Chondrocyte (in vitro differentiated cells): ENCODE data around the gene ZNF598. TPM values are rescaled to one million over a fixed set of nuclear protein-coding genes. Genes with fewer than 3 reads are reported as not detected.

Experiments used
- DNase-seq: peaks from one replicate; pipeline ENCODE4 v3.0.0; 2021; ENCODE audit warnings: mixed read lengths, low spot score
- H3K27ac Mint-ChIP-seq: one replicate; pipeline ENCODE4 v1.8.0; 2021; ENCODE audit warnings: mild to moderate bottlenecking, moderate library complexity, mixed read lengths; ENCODE audit not compliant: unreplicated experiment
- H3K27me3 Mint-ChIP-seq: 2 replicates; pipeline ENCODE4 v1.8.0; 2021; ENCODE audit warnings: low read depth, mixed read lengths
- H3K36me3 Mint-ChIP-seq: 2 replicates; pipeline ENCODE4 v1.8.0; 2021; ENCODE audit warnings: low read depth, mixed read lengths
- H3K4me1 Mint-ChIP-seq: 2 replicates; pipeline ENCODE4 v1.8.0; 2021; ENCODE audit warnings: low read depth, mild to moderate bottlenecking, mixed read lengths
- H3K4me3 Mint-ChIP-seq: one replicate; pipeline ENCODE4 v1.8.0; 2021; ENCODE audit warnings: mild to moderate bottlenecking, moderate library complexity, mixed read lengths; ENCODE audit not compliant: unreplicated experiment
- H3K9me3 Mint-ChIP-seq: 2 replicates; pipeline ENCODE4 v1.8.0; 2021; ENCODE audit warnings: low read depth, mixed read lengths
- total RNA-seq: library from RNA; stranded (reverse); gene quantifications from 3 replicates; pipeline ENCODE4 v1.2.1, GENCODE V29; 2021
- TF ChIP-seq, protein P1 (sequence below): fragments of 200-600 bp; sonication (generic); IDR thresholded peaks from 2 replicates; pipeline ENCODE4 v1.5.0; 2021; ENCODE audit warnings: antibody characterized with exemption, mild to moderate bottlenecking, moderate library complexity

The ZNF598 gene
- total RNA-seq, 1 donor from 2014 or later: 41.7 TPM

DNA sequence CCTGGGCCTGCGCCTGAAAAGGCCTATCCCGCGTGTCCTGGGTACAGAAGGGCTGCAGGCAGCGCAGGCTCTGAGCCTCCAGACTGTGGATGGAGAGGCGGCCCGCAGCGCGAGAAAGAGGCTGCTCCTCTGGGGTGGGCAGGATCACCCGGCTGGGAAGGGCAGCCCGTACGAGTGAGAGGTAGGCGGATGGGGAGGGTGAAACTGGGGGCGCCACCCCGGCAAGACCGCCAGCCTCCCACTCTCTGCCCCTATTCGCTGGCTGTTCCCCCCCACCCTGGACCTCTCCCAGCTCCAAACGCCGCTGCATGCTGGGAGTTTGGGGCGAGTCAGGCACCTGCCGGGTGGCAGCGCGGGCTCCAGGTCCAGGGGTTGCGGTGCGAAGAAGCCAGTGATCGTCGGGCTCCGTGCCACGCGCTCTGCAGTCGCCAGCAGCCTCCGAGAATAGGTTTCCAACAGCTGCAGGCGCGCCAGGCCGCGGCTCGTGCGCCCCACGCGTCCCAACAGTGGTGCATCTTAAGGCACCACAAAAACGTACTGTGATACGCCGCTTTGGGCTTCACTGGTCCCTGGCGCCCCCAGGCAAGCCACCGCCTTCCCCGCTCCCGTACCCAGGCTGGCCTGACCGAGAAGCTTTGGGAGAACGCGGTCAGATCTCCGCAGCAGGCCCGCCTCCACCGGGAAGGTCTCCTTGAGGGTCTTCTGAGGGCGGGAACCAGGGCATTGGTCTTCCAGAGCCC is 29.4 kb downstream of the ZNF598 start:
- no peak overlapping the region for H3K27ac Mint-ChIP-seq
- H3K27me3 Mint-ChIP-seq: no peaks in the 10 kb centered on the region

DNA sequence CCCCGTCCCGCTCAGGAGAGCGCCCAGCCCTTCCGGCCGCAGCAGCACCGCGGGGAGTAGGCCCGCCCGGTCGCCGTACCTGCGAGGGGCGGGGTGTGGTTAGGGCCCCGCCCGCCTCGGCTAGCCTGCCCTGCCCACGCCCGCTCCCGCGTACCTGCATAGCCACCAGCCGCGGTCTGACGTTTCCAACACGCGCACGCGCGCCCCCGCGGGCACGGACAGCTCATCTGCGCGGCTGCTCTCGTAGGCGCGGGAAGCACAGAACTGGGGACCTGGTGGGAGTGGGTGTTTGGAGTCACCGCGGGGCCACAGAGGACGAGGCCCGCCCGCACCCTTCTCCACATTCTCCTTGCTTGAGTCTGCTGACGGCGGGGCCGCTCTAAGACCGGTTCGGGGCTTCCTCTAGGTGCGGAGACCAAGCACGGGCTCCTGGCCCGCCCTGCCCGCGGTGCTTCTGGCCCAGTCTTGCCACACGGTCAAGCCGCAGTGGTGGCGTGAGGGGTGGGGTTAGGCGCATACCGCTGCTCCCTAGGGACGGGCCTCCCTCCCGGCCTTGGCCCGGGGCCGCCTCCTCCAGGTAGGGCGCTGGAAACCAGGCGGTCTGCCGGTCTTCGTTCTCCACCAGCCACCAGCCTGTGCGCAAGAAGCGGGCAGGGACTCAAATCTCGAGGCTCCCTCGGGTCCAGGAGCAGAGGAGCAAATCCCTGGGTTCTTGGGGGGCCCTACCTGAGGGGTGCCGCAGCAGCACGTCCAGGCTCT is 30.2 kb downstream of the ZNF598 start:
- H3K4me1 Mint-ChIP-seq: peaks cover 3% of the 10 kb centered on the region
- H3K27me3 Mint-ChIP-seq: no peaks in the 10 kb centered on the region
- TF ChIP-seq, protein P1, sequence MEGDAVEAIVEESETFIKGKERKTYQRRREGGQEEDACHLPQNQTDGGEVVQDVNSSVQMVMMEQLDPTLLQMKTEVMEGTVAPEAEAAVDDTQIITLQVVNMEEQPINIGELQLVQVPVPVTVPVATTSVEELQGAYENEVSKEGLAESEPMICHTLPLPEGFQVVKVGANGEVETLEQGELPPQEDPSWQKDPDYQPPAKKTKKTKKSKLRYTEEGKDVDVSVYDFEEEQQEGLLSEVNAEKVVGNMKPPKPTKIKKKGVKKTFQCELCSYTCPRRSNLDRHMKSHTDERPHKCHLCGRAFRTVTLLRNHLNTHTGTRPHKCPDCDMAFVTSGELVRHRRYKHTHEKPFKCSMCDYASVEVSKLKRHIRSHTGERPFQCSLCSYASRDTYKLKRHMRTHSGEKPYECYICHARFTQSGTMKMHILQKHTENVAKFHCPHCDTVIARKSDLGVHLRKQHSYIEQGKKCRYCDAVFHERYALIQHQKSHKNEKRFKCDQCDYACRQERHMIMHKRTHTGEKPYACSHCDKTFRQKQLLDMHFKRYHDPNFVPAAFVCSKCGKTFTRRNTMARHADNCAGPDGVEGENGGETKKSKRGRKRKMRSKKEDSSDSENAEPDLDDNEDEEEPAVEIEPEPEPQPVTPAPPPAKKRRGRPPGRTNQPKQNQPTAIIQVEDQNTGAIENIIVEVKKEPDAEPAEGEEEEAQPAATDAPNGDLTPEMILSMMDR: no peak
- peaks cover 16% of the 10 kb centered on the region for H3K36me3 Mint-ChIP-seq
- H3K27ac Mint-ChIP-seq: no peak overlapping the region
- H3K9me3 Mint-ChIP-seq: no peaks in the 10 kb centered on the region
- no peak overlapping the region for H3K4me3 Mint-ChIP-seq
- no peak for DNase-seq

More for the DNA sequence above, 29.4 kb downstream of the ZNF598 start:
- Mint-ChIP-seq H3K36me3 (peaks cover 12% of the 10 kb centered on the region), H3K4me3 (no peak overlapping the region), H3K9me3 (no peaks in the 10 kb centered on the region), H3K4me1 (peaks cover 11% of the 10 kb centered on the region)
- TF ChIP-seq, protein P1: no peak
- no peak for DNase-seq

DNA sequence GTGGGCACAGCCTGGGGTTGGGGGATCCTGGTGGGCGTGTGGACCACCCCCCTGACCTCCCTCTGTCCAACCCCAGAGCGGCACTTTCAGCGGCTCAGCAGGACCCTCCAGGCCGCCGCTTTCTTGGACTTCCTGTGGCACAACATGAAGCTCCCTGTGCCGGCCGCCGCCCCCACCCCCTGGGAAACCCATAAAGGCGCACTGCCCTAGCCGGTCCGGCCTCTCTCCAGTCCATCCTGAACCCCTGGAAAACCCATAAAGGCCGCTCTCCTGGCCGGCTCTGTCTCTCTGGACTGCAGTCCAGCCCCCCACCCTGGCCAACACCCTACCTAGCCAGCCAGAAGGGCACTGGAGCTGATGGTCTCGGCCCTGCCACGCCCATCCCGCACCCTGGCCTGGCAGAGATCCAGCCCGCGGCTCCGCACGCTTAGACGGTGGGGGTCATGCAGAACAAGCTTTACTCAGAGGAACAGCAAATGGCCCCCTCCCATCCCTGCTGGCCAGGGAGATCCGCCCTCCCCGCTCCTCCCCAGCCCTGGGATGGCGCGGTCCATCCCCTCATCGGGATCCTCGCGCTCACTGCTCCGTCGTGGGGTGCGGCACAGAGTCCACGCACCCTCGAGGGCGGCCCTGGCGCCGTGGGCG is 31.0 kb downstream of the ZNF598 start:
- Mint-ChIP-seq H3K27me3 (no peaks in the 10 kb centered on the region), H3K4me3 (no peak overlapping the region), H3K36me3 (peaks cover 16% of the 10 kb centered on the region), H3K27ac (no peak overlapping the region), H3K4me1 (peaks cover 3% of the 10 kb centered on the region), H3K9me3 (no peaks in the 10 kb centered on the region)
- no peak for DNase-seq
- TF ChIP-seq, protein P1: no peak

- Mint-ChIP-seq H3K4me1 (peaks cover 6% of the 10 kb centered on the region), H3K36me3 (peaks cover 16% of the 10 kb centered on the region), H3K9me3 (no peaks in the 10 kb centered on the region), H3K27ac (no peak overlapping the region), H3K27me3 (no peaks in the 10 kb centered on the region), H3K4me3 (no peak overlapping the region)
- TF ChIP-seq, protein P1: no peak
- no peak for DNase-seq
Observed at GRCh38 chr16:1977875-1978268, 31.7 kb downstream of the ZNF598 start.
